HG03025 (cell line): ENCODE measurements around the gene TMEM140.
"Not testable (repeated sequence)": the region's sequence is repeated elsewhere in the genome, so short reads cannot be mapped to it uniquely, and the experiment has no call there.

Experiments used
- ATAC-seq: cut with Tn5 transposase; IDR thresholded peaks from one replicate; pipeline ENCODE4 v1.9.1; 2021; ENCODE audit warnings: mild to moderate bottlenecking, moderate library complexity; ENCODE audit not compliant: unreplicated experiment, low FRiP score

Gene TMEM140

GRCh38 chr7:135171581-135172291, 23.9 kb downstream of the TMEM140 start:
- ATAC-seq: not testable (repeated sequence)

GRCh38 chr7:135173916-135174315, 26.0 kb downstream of the TMEM140 start:
- ATAC-seq: not testable (repeated sequence)

- ATAC-seq: no peak
Measured at GRCh38 chr7:135174941-135175340, 27.1 kb downstream of the TMEM140 start.

- ATAC-seq: no peak
Measured at GRCh38 chr7:135175931-135176330, 28.1 kb downstream of the TMEM140 start.

GRCh38 chr7:135177028-135177696, 29.3 kb downstream of the TMEM140 start:
- ATAC-seq: no peak

GRCh38 chr7:135178364-135178763, 30.5 kb downstream of the TMEM140 start:
- no peak for ATAC-seq

- no peak for ATAC-seq
Measured at GRCh38 chr7:135179321-135179925, 31.6 kb downstream of the TMEM140 start.

- no peak for ATAC-seq
Measured at GRCh38 chr7:135180122-135180521, 32.2 kb downstream of the TMEM140 start.

- no peak for ATAC-seq
Measured at GRCh38 chr7:135181261-135181928, 33.5 kb downstream of the TMEM140 start.

GRCh38 chr7:135181929-135182678, 34.2 kb downstream of the TMEM140 start:
- no peak for ATAC-seq

- no peak for ATAC-seq
Measured at GRCh38 chr7:135183478-135183877, 35.6 kb downstream of the TMEM140 start.

- ATAC-seq: no peak
Measured at GRCh38 chr7:135184254-135184841, 36.5 kb downstream of the TMEM140 start.

GRCh38 chr7:135185471-135186260, 37.8 kb downstream of the TMEM140 start:
- no peak for ATAC-seq

GRCh38 chr7:135186261-135186540, 38.3 kb downstream of the TMEM140 start:
- no peak for ATAC-seq

- no peak for ATAC-seq
Measured at GRCh38 chr7:135186841-135187253, 39.0 kb downstream of the TMEM140 start.

GRCh38 chr7:135188298-135188984, 40.6 kb downstream of the TMEM140 start:
- no peak for ATAC-seq

- no peak for ATAC-seq
Measured at GRCh38 chr7:135189221-135189662, 41.4 kb downstream of the TMEM140 start.

- no peak for ATAC-seq
Measured at GRCh38 chr7:135189961-135190360, 42.1 kb downstream of the TMEM140 start.

GRCh38 chr7:135190703-135191102, 42.8 kb downstream of the TMEM140 start:
- no peak for ATAC-seq
